GM18907 (cell line): ENCODE results near the gene TMEM121.

Source experiments
- ATAC-seq: cut with Tn5 transposase; IDR thresholded peaks from one replicate; pipeline ENCODE4 v1.9.1; 2021; ENCODE audit warnings: mild to moderate bottlenecking, moderate library complexity; ENCODE audit not compliant: unreplicated experiment

Gene TMEM121

DNA sequence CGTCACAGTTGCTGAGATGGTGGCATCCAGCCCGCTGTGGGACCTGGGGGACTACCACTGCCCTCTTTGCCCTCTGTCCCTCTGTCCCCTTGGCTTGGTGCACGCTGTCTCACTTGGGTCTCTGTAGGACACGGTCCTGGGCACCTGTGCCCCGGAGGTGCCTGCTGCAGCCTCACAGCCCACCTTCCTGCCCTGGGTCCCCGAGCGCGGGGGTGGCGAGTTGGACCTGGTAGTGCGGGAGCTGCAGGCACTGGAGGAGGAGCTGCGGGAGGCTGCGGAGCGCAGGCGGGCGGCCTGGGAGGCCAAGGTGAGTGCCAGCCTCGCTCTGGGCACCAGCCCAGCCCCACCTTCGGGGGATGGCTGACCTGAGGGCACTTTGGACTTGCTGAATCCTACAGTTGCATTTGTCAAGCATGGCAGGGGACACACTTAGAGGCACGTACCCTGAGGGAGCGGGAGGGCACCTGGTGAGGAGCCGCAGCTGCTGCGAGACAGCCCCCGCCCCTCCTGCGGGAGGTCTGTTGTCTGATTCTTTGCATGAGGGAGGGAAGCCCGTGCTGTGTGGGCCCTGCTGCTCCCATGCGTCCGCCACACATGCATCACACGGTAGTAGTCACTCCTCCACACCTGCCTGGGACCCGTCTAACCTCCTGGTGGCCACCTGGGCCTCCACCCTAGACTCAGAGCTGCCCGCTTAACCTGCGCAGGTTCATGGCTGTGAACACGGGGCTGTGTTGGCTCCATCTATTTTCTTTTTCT, 28.5 kb upstream of the TMEM121 start:
- no peak for ATAC-seq

DNA sequence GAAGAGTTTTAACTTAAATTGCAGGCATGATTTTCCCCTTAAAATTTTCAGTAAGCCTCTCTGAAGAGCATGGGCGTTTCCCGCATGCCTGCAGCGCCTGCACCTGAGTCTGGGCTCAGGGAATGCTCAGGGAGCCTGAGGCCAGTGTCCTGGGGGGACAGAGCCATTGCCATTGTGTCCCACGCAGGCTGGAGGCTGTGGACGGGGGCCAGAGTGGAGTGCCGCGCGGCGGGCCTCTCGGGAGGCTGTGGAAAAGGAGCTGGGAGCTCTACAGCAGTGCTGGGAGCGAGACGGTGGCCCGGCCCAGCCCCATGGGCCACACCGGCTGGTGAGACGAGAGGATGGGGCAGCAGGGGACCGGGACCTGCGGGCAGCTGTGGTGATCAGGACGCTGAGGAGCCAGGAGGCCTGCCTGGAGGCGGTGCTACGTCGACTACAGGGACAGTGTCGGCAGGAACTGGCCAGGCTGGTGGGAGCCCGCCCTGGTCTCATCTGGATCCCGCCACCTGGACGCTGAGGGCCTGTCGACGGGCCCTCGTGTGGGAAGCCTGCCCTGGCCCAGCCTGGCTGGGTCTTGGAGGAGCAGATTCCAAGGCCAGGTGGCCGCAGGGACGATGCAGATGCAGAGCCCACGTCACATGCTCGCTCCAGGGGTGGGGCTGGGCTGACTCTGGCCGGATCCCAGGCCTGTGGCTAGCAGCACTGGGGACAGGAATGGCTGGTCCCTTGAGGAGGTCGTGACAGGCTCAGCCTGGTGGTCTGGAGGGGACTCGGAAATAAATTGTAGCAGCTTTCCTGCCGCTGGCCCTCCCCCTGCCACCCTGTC, 27.7 kb upstream of the TMEM121 start:
- no peak for ATAC-seq

DNA sequence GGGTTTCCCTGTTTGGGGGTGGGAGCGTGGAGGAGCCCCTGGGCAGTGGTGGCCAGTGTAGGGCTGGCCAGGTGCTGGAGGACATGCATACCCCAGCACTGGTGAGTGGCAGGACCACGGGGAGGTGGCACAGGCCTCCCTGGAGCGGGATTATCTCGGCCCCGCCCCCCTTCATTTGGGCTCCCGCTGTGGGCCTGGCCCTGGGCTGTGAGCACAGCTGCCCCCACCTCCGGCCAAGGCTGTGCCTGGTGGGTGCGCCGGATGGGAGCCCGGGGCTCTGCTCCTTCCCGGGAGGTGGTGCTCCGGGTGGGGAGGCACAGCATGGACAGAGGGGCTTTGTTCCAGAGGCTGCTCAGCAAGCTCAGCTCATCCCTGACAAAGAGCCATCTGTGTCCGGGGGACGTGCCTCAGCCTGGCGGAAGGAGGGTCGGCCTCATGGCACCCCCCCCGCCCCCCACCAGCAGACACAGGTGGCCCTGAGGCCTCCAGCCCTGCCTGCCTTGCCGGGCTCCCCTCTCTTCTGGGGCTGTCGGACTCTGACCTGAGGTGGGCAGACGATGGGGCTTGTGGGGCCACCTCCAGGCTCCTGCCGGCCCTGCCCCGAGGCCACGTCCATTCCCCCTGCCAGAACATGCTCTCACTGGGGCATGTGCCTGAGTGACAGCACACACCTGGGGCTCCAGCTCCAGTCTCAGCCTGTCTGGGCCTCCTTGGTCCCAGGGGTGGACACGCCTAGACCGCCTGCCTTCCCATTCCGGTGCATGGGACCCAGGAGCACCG, 26.9 kb upstream of the TMEM121 start:
- ATAC-seq = no peak

DNA sequence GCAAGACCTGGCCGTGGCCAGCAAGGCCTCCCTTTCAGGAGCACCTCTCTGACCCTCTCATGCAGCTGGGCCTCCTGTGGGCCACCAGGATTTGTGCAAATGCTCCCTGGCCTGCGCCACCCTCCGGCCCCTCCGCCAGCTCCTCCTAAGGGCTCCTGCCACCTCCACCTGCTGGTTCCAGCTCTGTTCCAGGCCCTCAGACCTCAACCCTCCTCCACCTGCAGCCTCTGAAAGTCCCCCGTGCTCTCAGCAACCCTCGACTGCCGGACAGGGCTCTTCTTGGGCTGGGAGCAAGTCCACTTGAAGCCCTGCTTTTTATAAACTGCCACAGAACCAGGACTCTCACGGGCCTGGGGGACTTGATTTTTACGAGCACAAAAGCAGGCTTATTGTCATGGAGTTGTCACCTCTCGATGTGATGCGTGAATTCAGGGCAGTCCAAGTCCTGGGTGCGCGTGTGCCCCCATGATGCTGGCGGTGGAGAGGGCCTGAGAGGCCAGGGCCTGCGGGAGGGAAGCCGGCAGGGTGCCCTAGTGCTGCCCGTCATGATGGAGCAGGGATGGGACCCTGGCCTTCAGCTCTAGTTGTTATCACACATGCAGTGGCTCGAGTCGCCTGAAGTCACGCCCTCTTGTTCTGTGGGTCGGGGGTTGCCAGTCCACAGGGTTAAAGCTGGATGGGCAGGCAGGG, 26.2 kb upstream of the TMEM121 start:
- ATAC-seq = no peak

DNA sequence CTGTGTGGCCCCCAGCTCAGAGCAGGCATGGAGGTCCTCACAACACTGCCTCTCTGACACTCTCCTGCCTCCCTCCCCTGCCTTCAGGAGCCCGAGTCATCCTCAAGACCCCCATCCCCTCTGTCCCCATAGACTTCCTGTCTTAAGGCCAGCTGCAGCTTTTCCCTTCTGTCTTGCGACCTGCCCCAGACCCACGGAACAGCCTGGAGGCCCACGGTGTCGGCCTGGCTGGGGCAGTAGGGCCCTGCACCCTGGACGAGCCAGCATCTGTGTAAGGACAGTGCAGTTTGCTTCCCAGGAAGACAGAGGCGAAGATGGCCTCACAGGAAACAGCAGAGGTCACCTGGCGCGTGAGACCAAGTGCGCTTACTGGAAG, 25.7 kb upstream of the TMEM121 start:
- no peak for ATAC-seq

DNA sequence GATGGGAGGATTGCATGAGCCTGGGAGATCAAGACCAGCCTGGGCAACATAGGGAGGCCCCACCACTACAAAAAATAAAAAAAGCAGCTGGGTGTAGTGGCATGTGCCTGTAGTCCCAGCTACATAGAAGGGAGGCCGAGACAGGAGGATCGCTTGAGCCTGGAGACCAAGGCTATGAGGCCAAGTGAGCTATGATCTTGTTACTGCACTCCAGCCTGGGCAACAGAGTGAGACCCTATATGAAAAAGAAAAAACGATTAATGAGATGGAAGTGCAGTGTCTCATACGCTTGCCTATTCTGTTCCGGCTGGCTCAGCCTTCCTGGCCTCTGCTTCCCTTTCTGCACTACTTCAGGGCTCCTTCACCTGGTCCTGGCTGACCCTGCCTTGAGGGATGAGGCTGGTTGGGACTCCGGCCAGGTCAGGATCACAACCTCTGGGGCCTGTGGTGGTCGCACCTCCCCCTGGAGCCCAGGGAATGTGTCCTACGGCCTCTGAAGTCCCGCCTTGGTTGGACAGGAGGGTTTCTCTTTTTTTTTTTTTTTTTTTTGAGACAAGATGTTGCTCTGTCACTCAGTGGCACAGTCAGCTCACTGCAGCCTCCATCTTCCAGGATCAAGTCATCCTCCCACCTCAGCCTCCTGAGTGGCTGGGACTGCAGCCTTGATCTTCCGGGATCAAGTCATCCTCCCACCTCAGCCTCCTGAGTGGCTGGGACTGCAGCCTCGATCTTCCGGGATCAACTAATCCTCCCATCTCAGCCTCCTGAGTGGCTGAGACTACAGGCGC, 24.7 kb upstream of the TMEM121 start:
- no peak for ATAC-seq

DNA sequence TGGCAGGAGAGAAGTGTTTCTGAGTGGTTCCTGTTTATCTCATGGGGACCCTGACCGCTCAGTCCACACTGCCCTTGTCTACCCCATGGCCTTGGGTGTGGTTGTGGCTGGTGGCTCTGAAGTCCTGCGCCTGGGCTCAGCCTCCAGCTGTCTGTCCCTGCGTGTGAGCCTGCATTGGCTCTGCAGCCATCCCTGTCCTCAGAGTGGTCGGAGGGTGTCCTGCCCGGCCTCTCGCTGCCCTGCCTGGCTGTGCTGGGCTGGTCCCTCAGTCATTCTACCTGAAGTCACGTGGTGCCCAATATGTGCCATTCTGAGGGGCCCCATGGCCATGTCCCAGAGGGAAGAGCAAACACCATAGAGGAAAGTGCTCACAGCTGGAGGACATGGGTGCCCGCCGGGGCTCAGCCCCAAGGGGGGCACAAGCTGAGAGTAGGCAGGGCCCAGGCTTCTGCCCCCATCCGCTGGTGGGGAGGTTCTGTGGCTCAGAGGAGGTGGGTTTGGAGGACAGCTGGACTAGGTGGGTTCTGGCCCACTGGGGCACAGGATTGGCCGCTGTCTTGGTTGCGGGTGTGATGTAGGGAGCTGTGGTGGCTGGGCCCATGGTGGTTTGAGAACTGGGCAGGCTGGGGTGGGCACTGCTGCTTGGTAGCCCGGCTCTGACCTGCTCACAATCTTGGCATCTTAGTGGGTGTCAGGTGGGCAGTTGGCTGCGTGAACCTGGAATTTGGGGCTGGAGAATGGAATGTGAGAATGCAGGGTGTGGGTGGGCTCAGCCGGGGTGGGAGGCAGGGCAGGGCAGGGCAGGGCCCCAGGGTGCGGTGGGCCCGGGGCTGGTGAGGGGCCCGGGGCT, 23.7 kb upstream of the TMEM121 start:
- no peak for ATAC-seq

DNA sequence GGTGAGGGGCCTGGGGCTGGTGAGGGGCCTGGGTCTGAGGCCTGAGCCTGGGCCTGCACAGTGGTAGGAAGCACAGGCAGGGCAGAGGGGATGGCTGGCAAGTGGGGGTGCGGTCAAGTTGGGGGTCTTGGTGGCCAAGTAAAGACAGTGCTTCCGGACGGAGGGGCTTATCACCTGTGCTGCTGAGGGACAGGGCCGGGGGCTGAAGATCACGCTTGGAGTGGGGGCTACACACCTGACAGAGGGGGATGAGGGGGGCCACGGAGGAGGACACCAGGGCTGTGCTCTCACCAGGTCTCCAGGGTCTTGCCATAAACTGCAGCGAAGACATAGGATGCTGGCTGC, 23.1 kb upstream of the TMEM121 start:
- ATAC-seq = no peak

DNA sequence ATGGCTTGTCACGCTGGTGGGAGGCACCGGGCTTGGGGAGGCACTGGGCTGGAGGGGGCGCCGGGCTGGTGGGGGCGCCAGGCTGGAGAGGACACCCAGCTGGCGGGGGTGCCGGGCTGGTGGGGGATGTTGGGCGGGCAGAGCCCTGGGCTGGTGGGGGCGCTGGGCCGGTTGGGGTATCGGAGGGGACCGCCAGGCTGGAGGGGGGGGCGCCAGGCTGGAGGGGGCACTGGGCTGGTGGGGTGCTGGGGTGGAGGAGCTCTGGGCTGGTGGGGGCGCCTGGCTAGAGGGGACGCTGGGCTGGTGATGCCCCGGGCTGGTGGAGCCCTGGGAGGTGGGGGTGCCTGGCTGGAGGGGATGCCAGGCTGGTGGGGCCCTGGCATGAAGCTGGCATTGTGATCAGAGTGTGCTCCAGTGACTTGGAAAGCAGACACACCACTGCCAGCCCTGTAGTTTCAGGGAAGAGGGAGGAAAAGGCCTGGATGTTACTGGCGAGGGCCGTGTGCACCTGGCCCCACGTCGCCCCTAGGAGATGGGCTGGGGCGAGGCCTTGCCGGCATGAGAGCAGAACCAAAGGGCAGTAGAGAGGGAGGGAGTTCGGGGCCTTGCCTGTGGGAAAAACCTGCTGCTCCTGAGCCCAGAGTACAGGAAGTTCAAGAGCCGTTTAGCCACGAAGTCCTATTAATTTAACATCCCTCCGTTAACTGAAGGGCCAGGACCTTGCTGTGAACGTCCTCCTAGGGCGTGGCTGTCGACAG, 22.3 kb upstream of the TMEM121 start:
- ATAC-seq = no peak

DNA sequence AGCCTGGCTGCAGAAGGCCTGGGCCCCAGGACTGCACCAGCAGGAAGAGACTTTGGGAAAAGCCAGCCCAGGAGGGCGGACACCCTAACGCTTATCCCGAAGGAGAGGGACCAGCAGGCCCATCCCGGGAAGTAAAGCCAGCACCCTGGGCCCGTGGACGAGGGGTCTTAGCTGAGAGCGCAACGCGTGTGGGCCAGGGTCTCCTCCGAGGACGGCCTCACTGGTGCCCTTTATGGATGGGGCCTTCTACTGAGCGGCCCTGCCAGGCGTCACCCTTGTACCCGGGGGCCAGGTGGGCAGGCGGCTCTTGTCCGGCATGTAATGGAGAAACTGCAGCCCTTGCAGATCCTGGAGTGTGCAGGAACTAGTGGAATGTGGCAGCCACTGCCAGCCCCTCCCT, 21.3 kb upstream of the TMEM121 start:
- no peak for ATAC-seq

DNA sequence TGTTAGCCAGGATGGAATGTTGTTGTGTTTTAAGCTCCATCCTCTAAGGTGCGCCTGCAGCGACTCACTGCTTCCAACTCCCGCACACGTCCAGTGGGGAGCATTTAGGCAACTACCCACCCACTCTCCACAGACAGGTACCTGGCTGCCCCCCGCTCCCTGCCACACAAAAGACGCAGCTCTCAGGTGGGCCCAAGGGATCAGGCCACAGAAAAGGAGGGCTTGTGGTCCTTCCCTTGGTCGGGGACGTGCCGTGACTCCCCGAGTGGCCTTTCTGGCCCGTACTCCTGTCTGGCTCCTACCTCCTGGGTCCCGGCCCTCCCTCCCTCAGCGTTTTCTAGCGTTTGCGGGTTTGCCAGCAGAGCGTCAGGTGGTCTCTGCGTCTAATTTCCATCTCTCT, 19.1 kb upstream of the TMEM121 start:
- no peak for ATAC-seq

DNA sequence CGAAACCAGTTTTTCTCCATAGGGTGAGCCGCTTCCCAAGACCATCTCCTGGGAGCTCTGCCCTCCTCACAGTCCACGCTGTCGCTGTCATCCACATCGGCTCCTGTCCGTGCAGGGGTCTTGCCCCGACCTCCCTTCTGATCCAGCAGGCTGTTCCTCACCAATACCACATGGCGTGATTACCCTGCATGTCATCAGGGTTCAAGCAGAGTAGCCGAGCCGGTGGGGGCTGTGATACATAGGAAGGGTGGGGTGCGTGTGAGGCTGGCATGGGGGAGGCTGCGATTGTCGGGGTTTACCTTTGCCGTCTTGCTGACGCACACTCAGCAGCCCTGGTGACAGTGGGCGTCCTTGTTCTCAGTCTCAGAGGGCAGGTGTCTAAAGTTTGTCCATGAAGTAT, 18.3 kb upstream of the TMEM121 start:
- ATAC-seq = no peak

DNA sequence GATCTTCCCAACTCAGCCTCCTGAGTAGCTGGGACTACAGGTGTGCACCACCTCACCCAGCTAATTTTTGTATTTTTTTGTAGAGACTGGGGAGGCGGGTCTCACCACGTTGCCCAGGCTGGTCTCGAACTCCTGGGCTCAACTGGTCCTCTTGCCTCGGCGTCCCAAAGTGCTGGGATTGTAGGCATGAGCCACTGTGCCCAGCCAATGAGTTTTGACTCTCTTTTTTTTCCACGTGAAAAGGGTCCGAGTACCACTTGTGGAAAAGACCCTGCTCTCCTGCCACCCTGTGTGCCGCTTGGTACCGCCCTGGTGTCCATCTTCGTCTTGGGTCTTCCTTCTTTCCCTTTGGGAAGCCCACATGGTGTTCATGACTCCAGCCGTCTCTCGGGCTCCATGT, 17.8 kb upstream of the TMEM121 start:
- ATAC-seq = no peak

DNA sequence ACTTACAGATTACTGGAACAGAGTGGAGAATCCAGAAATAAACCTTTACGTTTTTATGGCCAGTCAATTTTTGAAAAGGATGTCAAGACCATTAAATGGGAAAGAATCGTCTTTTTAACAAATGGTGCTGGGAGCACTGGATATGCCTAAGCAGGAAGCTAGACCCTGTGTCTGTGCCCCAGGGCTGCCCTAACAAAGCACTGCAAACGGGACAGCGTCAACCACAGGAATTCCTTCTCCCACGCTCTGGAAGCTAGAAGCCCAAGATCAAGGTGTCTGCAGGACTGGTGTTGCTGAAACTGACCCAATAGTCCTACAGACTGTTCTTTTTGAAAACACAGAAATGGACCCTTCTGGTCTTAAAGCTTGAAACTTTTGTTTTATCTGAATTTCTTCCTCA, 9.3 kb upstream of the TMEM121 start:
- ATAC-seq = no peak

DNA sequence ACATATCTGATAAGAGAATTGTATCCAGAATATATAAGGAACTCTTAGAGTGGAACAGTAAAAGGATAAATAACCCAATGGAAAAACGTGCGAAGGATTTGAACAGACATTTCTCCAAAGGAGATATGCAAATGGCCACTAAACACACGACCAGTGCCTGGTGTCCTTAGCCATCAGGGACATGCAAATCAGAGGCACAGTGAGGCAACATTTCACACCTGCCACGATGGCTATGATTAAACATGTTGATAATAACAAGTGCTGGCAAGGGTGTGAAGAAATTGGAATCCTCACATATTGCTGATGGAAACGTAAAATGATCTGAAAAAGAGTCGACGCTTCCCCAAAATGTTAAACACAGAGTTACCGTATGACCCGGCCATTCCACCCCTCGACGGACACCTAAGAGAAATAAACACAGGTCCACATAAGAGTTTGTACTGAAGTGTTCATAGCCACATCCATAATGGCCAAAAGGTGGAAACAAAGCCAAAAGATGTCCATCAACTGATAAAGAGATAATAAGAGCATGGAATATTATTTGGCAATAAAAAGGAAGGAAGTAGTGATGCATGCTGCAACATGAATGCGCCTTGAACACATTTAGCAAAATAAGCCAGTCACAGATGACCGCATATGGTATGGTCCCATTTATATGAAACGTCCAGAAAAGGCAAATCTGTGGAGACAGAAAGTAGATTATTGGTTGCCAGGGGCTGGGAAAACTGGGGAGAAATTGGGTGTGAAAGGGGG, 6.3 kb upstream of the TMEM121 start:
- no peak for ATAC-seq

DNA sequence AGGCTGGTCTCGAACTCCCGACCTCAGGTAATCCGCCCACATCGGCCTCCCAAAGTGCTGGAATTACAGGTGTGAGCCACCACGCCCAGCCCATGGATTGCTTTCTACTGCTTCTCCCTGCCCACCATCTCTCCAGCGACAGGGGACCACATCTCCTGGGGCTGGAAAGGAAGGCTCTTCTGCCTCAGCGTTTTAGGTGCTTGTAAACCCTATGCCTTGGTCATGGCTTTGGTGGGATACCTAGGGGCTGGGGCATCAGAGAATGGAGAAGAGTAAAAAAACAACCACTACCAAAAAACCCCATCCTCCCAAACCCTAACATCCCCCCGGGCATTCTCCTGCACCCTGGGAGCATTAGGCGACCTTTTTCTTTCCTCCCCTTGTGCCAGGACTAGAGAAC, 1.1 kb upstream of the TMEM121 start:
- no peak for ATAC-seq

DNA sequence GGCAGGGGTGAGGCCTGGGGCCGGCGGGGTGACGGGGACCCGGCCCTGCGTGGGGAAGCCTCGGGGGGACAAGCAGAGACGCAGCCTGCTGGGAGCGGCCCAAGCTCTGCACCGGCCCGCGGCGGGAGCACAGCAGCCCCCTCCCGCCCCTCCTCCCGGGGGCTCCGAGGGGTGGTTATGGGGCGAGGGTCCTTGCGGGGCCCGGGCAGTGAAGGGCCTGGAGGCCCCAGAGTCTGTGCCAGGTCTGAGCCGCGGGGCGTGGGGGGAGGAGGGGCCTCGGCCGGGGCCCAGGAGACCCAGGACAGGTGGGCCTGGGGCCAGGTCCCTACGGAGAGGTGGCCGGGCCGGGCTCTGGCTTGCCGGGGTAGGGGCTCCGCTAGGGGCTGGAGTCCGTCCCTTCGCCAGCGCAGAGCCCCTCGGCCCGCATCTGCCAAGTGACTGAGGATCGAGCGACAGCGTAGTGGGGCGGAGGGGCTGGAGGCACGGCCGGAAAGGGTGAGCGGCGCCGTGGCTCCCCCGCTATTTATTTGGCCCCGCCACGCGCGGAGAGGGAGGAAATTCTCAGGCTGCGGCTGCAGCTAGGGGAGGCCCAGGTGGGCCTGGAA, 495 bp downstream of the TMEM121 start:
- no peak for ATAC-seq

DNA sequence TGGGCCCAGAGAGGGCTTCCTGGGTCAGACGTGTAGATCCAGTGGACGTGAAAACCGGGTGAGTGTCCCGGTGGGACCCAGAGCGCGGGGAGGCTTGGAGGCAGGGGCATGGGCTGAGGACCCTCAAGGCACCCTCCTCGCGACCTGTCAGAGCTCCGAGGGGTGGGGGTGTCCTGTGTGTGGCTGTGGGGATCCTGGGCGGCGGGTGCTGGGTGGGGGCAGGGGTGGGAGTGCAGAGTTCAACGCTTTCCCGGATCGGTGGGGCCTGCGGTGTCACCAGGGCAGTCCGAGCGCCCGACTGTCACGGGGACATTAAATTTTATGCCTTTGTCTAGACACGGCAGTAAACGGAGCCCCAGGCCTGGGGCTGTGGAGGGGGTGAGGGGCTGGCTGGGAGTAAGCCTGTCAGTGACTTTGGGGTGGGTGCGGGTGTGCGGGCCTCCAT, 1.0 kb downstream of the TMEM121 start:
- ATAC-seq = no peak
